GM19328 (cell line): ENCODE data around the gene LYPLA2.
"Not testable (repeated sequence)": the region's sequence is repeated elsewhere in the genome, so short reads cannot be mapped to it uniquely, and the experiment has no call there.

ENCODE experiments used
- ATAC-seq: cut with Tn5 transposase; IDR thresholded peaks from one replicate; pipeline ENCODE4 v1.9.1; 2021; ENCODE audit warnings: mild to moderate bottlenecking, moderate library complexity; ENCODE audit not compliant: unreplicated experiment

Gene LYPLA2

DNA sequence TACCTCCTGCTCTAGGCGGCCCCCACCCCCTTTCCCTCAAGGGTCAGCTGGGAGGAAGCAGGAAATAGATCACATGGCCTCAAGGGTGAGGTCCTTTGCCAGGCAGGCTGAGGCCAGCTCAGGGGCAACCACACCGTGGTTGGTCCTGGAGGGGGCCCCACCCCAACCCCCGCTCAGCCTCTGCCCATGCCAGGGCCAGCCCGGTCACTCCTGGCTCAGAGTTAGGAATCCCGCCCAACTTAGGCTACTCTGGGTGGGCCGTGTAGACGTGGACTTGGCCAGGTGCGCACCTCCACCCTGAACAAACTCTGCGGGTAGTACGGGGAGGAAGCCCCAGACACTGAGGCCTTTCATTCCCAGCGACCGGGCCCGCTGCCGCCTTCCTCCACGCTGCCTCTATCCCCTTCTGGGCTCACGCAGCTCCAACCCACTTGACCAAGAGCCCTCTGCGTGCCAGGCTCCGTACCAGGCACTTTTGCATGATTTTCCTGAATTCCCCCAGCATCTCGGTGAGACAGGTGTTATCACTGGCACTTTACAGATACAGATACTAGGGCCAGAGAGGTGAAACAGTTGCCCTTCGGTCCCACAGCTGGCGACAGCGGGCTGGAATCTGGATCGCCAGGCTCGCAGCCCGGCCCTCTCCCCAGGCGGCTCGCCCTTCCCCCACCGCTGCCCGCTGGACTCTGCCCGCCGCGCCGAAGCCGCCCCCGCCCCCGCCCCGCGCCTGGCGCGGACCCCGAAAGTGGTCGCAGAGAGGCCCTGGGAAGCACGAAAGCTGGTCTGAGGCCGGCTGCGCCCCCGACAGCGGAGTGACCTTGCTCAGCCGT, 8.8 kb downstream of the LYPLA2 start:
- ATAC-seq, result no peak

DNA sequence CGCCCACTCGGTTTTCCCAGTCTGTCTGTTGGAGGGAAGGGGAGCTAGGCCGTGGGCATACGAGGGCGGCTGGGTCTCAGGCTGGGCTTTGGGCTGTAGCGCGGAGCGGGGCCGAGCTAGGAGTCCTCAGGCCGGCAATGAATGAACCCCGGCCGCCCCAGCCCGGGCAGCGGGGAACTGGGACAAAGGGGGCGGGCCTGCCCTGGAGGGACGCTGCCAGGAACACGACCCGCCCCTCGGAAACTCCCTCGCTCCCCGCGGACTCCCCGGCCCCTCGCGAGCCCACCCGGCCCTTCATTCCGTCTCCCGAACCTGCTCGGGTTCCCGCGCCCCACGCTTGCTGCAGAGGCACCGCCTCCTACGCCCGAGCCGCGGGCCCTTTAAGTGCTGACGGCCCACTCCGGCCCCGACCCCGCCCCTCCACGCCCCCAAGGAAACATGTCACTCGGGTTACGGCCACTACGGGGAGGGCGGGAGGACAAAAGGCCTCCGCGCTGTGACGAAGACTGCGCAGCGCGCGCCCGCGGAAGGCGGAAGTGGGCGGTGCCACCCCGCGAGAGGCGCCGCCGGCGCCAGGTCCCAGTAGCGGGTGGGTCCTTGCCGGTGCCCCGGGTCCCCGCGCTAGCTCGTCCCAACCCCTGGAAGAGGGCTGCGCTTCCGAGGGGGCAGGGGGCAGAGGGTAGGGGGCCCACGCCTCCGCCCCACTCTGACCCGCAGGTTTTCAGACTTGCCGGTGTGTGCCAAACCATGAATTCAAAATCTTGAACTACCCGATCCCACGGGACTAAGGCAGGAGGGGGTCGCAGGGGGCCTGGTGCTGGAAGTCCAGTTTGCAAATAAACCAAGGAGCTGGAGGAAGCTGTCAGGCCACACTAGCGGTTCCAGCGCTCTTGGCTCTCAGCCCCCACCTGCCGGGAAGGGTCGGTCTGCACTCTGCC, 9.7 kb downstream of the LYPLA2 start, which contains the start of gene GALE:
Gene GALE (minus strand): TSS at position 355 of the 938 bp plus-strand sequence. CDS start 1,747 bp downstream, outside the sequence.
- peak; percentile 75 for ATAC-seq

GRCh38 chr1:23801338-23801748, 10.4 kb downstream of the LYPLA2 start:
- no peak for ATAC-seq

DNA sequence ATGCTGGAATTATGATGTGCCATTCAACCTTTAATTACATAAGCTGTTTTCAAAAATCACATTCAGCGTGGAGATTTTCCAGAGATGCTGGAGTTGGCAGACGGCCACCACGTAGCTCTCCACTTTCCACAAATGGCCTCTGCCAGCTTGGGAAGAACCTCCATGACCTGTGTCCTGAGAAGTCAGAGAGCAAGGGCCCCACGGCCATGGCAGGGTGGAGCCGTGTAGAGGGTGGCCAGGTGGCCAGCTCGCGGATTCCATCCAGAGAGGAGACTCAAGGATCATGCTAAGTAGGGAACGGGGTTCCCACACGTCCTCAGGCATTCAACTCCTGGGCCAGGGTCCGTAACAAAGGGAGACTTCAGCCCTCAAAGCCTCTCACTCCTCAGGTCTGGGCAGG, 10.9 kb downstream of the LYPLA2 start:
- ATAC-seq, result no peak

DNA sequence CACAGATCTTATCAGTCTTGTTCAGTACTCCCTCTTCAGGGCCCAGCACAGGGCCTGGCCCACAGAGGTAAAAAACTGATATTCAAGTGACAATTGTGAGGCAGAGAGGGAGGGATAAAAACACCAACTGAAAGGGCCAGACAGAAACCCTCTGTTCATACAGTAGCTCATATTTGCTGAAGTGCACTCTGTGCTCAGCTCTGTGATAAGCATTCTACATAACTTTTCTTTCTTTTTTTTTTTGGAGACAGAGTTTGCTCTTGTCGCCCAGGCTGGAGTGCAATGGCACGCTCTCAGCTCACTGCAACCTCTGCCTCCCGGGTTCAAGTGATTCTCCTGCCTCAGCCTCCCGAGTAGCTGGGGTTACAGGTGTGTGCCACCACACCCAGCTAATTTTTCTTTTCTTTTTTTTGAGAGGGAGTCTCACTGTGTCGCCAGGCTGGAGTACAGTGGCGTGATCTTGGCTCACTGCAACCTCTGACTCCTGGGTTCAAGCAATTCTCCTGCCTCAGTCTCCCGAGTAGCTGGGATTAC, 11.9 kb downstream of the LYPLA2 start:
- ATAC-seq, result not testable (repeated sequence)

GRCh38 chr1:23803674-23804073, 12.7 kb downstream of the LYPLA2 start:
- no peak for ATAC-seq

DNA sequence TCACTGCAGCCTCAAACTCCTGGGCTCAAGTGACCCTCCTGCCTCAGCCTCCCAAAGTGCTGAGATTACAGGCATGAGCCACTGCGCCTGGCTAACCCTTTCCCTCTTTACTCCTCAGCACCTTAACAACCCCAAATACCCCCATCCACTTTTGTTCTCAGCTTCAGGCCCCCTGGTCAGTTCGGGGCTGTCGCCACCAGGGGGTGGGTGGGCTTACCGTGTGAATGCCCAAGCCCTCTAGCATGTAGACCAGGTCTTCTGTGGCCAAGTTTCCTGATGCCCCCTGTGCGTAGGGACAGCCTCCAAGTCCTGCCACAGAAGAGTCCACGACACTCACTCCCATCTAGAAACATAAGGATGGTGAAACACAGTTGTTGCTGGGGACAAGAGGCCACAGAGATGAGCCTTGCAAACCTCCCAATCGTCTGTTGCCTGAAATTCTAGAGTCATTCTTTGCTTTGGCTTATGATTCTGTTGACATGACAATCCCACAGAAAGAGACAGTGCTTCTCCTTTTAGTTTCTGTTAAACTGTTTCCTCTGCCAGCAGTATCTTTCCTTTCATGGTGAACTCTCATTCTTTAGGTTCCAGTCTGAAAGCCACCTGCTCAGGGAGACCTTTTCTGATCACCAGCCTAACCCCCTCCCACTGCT, 13.4 kb downstream of the LYPLA2 start:
- ATAC-seq, result no peak

GRCh38 chr1:23805025-23805424, 14.1 kb downstream of the LYPLA2 start:
- no peak for ATAC-seq

DNA sequence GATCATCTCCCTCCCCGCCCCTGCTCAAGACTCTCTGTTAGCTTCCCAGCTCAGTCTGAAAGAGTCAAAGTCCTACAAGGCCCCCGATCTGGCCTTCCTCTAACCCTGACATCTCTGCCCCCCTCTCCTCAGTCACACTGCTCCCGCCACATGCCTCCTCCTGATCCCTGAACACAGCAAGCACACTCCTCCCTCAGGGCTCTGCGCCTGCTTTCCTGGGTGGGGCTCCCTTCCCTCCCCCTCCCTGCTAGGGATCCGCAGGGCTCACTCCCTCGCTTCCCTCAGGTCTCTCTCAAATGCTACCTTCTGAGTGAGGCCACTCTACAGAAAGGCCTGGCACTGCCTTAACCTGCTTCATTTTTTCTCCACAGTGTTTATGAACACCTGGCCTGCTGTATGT, 15.3 kb downstream of the LYPLA2 start:
- no peak for ATAC-seq

DNA sequence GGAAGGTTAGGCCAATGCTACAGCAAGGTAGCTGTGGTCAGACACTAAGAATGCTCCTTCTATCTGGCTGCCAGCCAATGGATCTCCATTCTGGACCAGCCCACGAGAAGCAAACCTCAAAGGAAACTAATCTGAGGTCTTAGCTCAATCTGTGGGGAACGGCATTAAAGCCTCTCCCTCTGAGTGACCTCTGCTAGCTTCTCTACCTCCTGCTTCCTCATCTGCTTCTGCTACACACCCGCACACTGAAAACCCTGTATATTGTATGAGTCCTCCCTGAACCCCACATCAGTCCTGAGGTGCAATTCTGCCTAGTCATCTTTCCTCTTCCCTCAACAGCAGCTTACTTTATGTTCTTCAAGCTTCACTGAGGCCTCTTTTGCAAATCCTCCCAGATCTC, 16.5 kb downstream of the LYPLA2 start:
- no peak for ATAC-seq

GRCh38 chr1:23809751-23810171, 18.8 kb downstream of the LYPLA2 start:
- ATAC-seq, result no peak

GRCh38 chr1:23810818-23811540, 20.0 kb downstream of the LYPLA2 start:
- no peak for ATAC-seq

DNA sequence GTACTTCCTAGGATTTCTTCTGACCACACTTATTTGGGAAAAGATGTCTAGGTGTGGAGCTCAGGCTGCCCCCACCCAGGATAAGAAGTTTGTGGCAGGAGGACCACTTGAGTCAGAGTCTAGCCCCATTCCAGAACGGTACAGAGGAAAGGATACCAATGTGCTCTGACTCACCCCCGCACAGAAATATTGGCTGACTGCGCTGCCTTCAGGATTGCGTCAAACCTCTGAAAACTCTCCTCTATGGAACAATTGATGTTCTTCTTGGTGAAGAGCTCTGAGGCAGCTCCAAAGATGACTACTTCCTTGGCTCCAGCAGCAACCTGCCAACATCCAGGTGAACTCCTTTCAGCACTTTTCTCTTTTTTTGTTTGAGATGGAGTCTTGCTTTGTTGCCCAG, 23.1 kb downstream of the LYPLA2 start:
- no peak for ATAC-seq

DNA sequence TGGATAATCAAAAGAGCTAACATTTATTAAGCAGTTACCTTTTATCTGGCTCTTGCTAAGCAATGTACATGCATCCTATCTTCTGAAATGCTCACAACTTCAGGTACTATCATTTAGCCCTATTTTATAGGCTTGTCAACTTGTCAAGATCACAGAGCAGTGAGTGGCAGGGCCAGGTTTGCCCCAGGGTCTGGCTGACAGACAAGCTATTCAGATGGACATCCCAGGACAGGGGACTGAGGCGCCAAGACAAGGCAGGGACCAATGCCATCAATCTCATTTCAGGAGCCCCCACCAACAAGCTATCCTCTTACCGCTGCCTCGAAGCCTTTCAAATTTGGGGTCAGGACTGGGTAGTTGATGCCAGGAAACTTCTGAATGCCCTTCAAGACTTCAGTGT, 25.4 kb downstream of the LYPLA2 start:
- no peak for ATAC-seq

DNA sequence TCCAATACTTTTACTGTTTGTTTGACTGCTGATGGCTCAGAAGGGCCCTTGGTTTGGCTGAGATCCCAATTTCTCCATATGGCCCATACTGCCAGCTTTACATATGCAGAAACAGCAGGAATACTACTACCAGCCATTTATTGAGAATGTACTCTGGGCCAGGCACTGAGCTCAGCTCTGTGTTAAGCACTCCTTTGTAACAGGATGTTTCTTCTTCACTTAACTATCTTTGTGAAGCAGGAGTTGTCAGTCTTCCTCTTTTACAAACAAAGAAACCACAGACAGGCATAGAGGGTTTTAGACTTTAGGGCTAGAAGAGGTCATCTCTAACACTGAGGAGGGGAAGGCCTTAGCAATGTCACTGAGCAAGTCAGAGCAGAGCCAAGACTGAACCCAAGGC, 26.0 kb downstream of the LYPLA2 start:
- ATAC-seq, result no peak

DNA sequence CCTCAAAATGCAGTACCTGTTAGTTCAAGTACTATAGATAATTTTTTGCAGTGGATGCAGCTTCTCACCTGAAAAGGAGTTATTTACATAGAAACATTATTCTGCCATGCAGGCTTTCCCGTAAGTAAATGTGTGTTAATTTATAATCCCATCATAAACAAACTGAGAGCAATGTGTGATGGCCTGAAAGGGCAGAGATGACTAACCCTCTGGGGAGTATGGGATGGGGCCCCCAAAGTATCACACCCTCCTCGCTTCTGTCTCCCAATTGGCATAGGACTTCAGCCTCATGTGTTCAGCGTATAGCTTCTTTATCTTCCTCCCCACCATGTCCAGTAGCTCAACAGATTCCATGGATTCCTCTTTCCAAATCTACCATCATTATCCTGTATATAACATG, 26.7 kb downstream of the LYPLA2 start:
- no peak for ATAC-seq

DNA sequence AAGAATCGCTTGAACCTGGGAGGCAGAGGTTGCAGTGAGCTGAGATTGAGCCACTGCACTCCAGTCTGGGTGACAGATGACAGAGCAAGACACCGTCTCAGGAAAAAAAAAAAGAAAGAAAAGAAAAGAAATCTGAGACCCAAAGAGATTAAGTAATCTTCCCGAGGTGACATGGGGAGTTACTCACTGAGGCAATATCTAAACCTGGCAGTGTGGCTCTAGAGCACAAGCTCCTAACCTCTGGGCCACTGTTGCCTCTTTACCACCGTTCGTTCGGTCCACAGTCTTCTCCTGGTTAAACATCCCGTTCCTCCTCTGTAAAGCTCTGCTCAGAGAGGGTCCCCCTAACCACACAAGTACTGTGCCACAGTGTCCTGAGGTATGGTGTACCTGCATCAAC, 32.8 kb downstream of the LYPLA2 start:
- no peak for ATAC-seq

GRCh38 chr1:23824711-23825075, 33.7 kb downstream of the LYPLA2 start:
- ATAC-seq, result no peak

- peak; percentile 50 for ATAC-seq
These were observed 34.3 kb downstream of the LYPLA2 start, which contains the start of gene HMGCL for GRCh38 chr1:23825076-23825761. HMGCL (minus strand) TSS chr1:23825429; CDS start chr1:23825415, 14 bp downstream.
